ENCODE measurements around the gene HOXD10. TPM values are rescaled to one million over a fixed set of nuclear protein-coding genes. Genes with fewer than 3 reads are reported as not detected.

Gene HOXD10
- polyA plus RNA-seq, 1 donor, result 0.18 TPM

DNA sequence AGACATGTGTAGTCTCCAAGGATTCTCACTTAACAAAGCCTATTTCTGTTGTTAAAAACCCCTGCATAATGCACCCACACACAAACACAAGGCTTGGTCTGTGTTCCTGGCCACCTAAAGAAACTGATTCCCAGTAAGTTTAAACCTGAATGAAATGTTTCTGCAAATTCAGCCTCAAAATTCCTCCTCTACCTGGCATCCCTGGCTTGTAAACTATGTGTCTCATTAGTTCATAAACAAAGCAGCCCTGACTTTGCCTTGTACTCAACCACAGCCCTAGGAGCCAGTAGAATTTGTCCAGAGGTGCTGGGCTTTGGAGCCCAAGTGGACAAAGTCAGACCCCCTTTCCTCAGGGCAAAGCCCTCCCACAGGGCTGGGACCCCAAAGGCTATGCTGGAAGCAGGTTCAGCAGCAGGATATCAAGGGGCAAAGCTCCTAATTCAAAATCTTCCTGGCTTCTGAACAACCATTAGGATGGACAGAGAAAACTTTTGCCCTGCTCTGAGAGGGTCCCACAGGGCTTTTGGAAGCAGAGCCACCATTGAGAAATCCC is 26.7 kb upstream of the HOXD10 start:
- H3K4me3 ChIP-seq (ENCODE audit: low read length), result no peak overlapping the region
- DNase-seq, result no peak
- H3K9me3 ChIP-seq (ENCODE audit: control insufficient read depth, low read depth, low read length), result peaks cover 15% of the 10 kb centered on the region
- H3K36me3 ChIP-seq (ENCODE audit: control insufficient read depth, insufficient read depth, low read length), result no peaks in the 10 kb centered on the region
- H3K27me3 ChIP-seq (ENCODE audit: control insufficient read depth, insufficient read depth, low read length), result peaks cover 96% of the 10 kb centered on the region
- H3K4me1 ChIP-seq (ENCODE audit: control insufficient read depth, insufficient read depth, low read length), result peaks cover 13% of the 10 kb centered on the region
- no peak overlapping the region for H3K27ac ChIP-seq (ENCODE audit: low read length)

DNA sequence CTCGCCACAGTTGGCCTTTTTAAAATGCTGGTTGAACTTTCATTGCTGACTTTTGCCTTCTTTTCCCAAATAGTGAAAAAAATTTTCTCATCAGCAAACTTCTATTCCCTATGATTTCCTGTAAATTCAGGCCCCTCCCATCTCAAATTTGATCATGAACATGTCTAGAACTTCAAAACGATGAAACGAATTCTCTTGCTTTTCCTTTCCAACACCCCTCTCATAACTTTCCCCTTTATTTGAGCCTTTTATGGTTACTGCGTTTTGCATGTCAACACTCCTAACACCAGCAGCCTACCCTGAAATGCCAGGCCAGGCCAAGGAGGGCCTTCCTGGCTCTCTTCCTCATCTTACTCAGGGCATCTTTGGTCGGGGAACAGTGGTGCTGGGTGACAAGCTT is 25.7 kb upstream of the HOXD10 start:
- Histone ChIP-seq H3K4me1 (ENCODE audit: control insufficient read depth, insufficient read depth, low read length) (peaks cover 13% of the 10 kb centered on the region), H3K27ac (ENCODE audit: low read length) (no peak overlapping the region)

GRCh38 chr2:176091329-176092258 is 25.0 kb upstream of the HOXD10 start:
- Histone ChIP-seq H3K9me3 (ENCODE audit: control insufficient read depth, low read depth, low read length) (peaks cover 8% of the 10 kb centered on the region), H3K36me3 (ENCODE audit: control insufficient read depth, insufficient read depth, low read length) (no peaks in the 10 kb centered on the region), H3K27ac (ENCODE audit: low read length) (no peak overlapping the region), H3K4me1 (ENCODE audit: control insufficient read depth, insufficient read depth, low read length) (peaks cover 14% of the 10 kb centered on the region), H3K27me3 (ENCODE audit: control insufficient read depth, insufficient read depth, low read length) (peaks cover 96% of the 10 kb centered on the region), H3K4me3 (ENCODE audit: low read length) (no peak overlapping the region)
- DNase-seq, result no peak
- WGBS (ENCODE audit: insufficient coverage, low lambda C conversion rate), result no CpG with 5 or more reads among the region's 31 CpGs

More for the DNA sequence above, 25.7 kb upstream of the HOXD10 start:
- peaks cover 96% of the 10 kb centered on the region for H3K27me3 ChIP-seq (ENCODE audit: control insufficient read depth, insufficient read depth, low read length)
- WGBS (ENCODE audit: insufficient coverage, low lambda C conversion rate), result 5% methylated on average over 3 of the region's 5 CpGs
- peaks cover 11% of the 10 kb centered on the region for H3K9me3 ChIP-seq (ENCODE audit: control insufficient read depth, low read depth, low read length)
- H3K4me3 ChIP-seq (ENCODE audit: low read length), result no peak overlapping the region
- no peaks in the 10 kb centered on the region for H3K36me3 ChIP-seq (ENCODE audit: control insufficient read depth, insufficient read depth, low read length)
- no peak for DNase-seq

DNA sequence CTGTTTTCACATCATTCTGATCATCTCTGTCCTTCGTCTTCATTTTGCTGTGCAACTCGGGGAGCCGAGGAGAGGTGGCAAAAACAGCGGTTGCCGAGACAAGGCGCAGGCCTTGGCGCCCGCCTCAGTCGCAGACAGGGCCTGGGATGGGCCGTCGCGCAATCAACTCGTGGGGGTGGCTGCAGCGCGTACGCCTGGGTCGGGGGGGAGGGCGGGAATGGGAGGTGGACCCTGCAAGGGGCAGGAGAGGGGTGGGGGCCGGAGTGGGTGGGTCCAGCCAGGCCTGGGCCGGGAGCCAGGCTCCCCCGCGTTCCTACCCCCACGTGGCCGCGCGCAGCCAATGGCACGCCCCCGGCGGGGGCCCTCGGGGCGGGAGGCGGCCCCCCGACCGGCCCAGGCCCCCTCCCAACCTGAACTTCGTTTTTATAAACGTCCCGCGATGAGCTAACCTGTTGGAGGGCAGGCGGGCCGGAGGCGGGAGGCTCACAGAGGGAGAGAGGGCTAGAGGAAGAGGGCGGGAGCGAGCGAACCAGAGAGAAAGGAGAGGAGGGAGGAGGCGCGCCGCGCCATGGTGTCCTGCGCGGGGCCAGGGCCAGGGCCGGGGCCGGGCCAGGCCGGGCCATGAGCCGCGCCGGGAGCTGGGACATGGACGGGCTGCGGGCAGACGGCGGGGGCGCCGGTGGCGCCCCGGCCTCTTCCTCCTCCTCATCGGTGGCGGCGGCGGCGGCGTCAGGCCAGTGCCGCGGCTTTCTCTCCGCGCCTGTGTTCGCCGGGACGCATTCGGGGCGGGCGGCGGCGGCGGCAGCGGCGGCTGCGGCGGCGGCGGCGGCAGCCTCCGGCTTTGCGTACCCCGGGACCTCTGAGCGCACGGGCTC is 24.1 kb upstream of the HOXD10 start, which contains the start of gene HOXD13:
TSS of gene HOXD13 (plus strand) at position 452 of the 875 bp plus-strand sequence. CDS start at position 622, 170 bp downstream.
- Histone ChIP-seq H3K4me3 (ENCODE audit: low read length) (no peak within 1 kb of the TSS), H3K27ac (ENCODE audit: low read length) (no peak within 1 kb of the TSS), H3K9me3 (ENCODE audit: control insufficient read depth, low read depth, low read length) (peaks cover 10% of the 10 kb centered on the region), H3K4me1 (ENCODE audit: control insufficient read depth, insufficient read depth, low read length) (peaks cover 17% of the 10 kb centered on the region), H3K27me3 (ENCODE audit: control insufficient read depth, insufficient read depth, low read length) (peaks cover 97% of the 10 kb centered on the region), H3K36me3 (ENCODE audit: control insufficient read depth, insufficient read depth, low read length) (no peaks in the 10 kb centered on the region)
- WGBS (ENCODE audit: insufficient coverage, low lambda C conversion rate), result no CpG with 5 or more reads among the region's 95 CpGs
- no peak for DNase-seq

DNA sequence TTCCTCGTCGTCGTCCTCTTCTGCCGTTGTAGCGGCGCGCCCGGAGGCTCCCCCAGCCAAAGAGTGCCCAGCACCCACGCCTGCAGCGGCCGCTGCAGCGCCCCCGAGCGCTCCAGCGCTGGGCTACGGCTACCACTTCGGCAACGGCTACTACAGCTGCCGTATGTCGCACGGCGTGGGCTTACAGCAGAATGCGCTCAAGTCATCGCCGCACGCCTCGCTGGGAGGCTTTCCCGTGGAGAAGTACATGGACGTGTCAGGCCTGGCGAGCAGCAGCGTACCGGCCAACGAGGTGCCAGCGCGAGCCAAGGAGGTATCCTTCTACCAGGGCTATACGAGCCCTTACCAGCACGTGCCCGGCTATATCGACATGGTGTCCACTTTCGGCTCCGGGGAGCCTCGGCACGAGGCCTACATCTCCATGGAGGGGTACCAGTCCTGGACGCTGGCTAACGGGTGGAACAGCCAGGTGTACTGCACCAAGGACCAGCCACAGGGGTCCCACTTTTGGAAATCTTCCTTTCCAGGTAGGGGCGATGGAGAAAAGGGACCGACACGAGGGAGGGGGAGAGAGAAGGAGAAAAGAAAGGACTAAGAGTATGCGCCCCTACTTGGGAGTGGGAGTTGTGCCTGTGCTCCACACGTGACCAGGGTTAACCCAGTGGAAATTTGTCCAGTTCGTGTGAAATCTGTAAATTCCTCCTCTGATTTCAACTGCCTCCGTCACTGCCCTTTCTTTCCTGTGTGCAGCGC is 23.3 kb upstream of the HOXD10 start:
- Histone ChIP-seq H3K27ac (ENCODE audit: low read length) (no peak overlapping the region), H3K9me3 (ENCODE audit: control insufficient read depth, low read depth, low read length) (peaks cover 8% of the 10 kb centered on the region), H3K36me3 (ENCODE audit: control insufficient read depth, insufficient read depth, low read length) (no peaks in the 10 kb centered on the region), H3K4me1 (ENCODE audit: control insufficient read depth, insufficient read depth, low read length) (peaks cover 12% of the 10 kb centered on the region), H3K27me3 (ENCODE audit: control insufficient read depth, insufficient read depth, low read length) (peaks cover 97% of the 10 kb centered on the region), H3K4me3 (ENCODE audit: low read length) (no peak overlapping the region)
- DNase-seq, result peak in 1 of 2 donors; percentile 25
- no CpG with 5 or more reads among the region's 53 CpGs for WGBS (ENCODE audit: insufficient coverage, low lambda C conversion rate)

DNA sequence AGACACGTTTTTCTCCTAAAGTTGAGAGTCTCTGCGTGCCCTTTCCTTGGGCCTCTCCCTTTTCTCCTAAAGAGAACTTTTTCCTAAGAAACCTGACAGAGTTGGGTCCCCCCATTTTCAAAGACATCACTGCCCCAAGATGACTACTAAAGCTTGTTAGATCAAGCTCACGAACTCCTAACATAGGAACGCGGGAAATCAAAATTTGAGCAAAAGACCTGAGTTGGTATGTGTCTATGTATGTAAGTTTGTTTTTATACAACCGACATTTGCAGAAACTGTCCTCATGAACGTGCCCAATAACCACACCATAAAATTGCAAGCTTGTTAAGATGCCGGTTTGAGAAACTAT is 22.7 kb upstream of the HOXD10 start:
- no peak for DNase-seq
- H3K9me3 ChIP-seq (ENCODE audit: control insufficient read depth, low read depth, low read length), result peaks cover 13% of the 10 kb centered on the region
- no CpG with 5 or more reads among the region's 8 CpGs for WGBS (ENCODE audit: insufficient coverage, low lambda C conversion rate)
- H3K4me1 ChIP-seq (ENCODE audit: control insufficient read depth, insufficient read depth, low read length), result peaks cover 12% of the 10 kb centered on the region
- H3K36me3 ChIP-seq (ENCODE audit: control insufficient read depth, insufficient read depth, low read length), result no peaks in the 10 kb centered on the region
- no peak overlapping the region for H3K27ac ChIP-seq (ENCODE audit: low read length)
- peaks cover 97% of the 10 kb centered on the region for H3K27me3 ChIP-seq (ENCODE audit: control insufficient read depth, insufficient read depth, low read length)
- H3K4me3 ChIP-seq (ENCODE audit: low read length), result no peak overlapping the region

DNA sequence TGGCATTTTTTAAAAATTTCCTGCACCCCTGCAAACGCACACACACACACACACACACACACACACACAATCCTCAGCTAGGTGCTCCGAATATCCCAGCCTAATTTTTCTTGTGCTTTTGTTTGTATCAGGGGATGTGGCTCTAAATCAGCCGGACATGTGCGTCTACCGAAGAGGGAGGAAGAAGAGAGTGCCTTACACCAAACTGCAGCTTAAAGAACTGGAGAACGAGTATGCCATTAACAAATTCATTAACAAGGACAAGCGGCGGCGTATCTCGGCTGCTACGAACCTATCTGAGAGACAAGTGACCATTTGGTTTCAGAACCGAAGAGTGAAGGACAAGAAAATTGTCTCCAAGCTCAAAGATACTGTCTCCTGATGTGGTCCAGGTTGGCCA is 22.2 kb upstream of the HOXD10 start:
- peaks cover 12% of the 10 kb centered on the region for H3K4me1 ChIP-seq (ENCODE audit: control insufficient read depth, insufficient read depth, low read length)
- no peak for DNase-seq
- H3K36me3 ChIP-seq (ENCODE audit: control insufficient read depth, insufficient read depth, low read length), result no peaks in the 10 kb centered on the region
- H3K4me3 ChIP-seq (ENCODE audit: low read length), result no peak overlapping the region
- peaks cover 97% of the 10 kb centered on the region for H3K27me3 ChIP-seq (ENCODE audit: control insufficient read depth, insufficient read depth, low read length)
- WGBS (ENCODE audit: insufficient coverage, low lambda C conversion rate), result no CpG with 5 or more reads among the region's 12 CpGs
- H3K27ac ChIP-seq (ENCODE audit: low read length), result no peak overlapping the region
- peaks cover 13% of the 10 kb centered on the region for H3K9me3 ChIP-seq (ENCODE audit: control insufficient read depth, low read depth, low read length)

DNA sequence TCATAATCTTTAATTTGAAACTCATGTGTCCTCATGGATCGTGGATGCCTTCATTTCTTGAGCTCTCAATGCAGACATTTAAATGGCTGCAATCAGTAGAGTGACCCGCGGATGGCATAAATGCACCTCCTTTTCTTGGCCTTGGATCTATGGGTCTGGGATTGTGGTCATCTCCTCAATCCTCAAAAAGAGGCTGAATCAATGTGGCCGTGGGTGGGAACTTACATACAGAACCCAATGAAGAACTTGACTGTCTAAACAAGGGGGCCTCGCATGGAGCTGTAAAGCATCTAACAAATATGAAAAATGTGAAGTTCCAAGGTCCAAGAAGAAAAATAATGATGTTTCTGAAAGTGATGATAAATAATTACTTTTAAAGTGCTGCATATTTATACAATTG is 21.2 kb upstream of the HOXD10 start:
- Histone ChIP-seq H3K4me1 (ENCODE audit: control insufficient read depth, insufficient read depth, low read length) (peaks cover 12% of the 10 kb centered on the region), H3K4me3 (ENCODE audit: low read length) (no peak overlapping the region), H3K27ac (ENCODE audit: low read length) (no peak overlapping the region), H3K9me3 (ENCODE audit: control insufficient read depth, low read depth, low read length) (peaks cover 19% of the 10 kb centered on the region), H3K36me3 (ENCODE audit: control insufficient read depth, insufficient read depth, low read length) (no peaks in the 10 kb centered on the region), H3K27me3 (ENCODE audit: control insufficient read depth, insufficient read depth, low read length) (peaks cover 97% of the 10 kb centered on the region)
- no peak for DNase-seq
- 31% methylated on average over 2 of the region's 5 CpGs for WGBS (ENCODE audit: insufficient coverage, low lambda C conversion rate)

GRCh38 chr2:176096243-176096985 is 20.2 kb upstream of the HOXD10 start:
- 0% methylated on average over 5 of the region's 16 CpGs for WGBS (ENCODE audit: insufficient coverage, low lambda C conversion rate)
- H3K27ac ChIP-seq (ENCODE audit: low read length), result no peak overlapping the region
- peaks cover 12% of the 10 kb centered on the region for H3K4me1 ChIP-seq (ENCODE audit: control insufficient read depth, insufficient read depth, low read length)
- H3K36me3 ChIP-seq (ENCODE audit: control insufficient read depth, insufficient read depth, low read length), result no peaks in the 10 kb centered on the region
- peaks cover 22% of the 10 kb centered on the region for H3K9me3 ChIP-seq (ENCODE audit: control insufficient read depth, low read depth, low read length)
- no peak overlapping the region for H3K4me3 ChIP-seq (ENCODE audit: low read length)
- DNase-seq, result no peak
- H3K27me3 ChIP-seq (ENCODE audit: control insufficient read depth, insufficient read depth, low read length), result peaks cover 97% of the 10 kb centered on the region

All from large intestine (tissue), 3 donors.